Karpas-422 (cell line): ENCODE results near the gene KIRREL3. TPM values are rescaled to one million over a fixed set of nuclear protein-coding genes. Genes with fewer than 3 reads are reported as not detected.

Experiments used
- DNase-seq: peaks from one replicate; pipeline ENCODE4 v3.0.0-alpha.2; 2015
- H2AFZ ChIP-seq: fragments of 200-600 bp; sonication (generic); 2 replicates; pipeline ENCODE4 v1.6.1; 2014; ENCODE audit warnings: antibody characterized with exemption, low read length, mixed read lengths
- H3K27ac ChIP-seq: fragments of 200-600 bp; sonication (generic); 2 replicates; pipeline ENCODE4 v1.5.1; 2014; ENCODE audit warnings: mild to moderate bottlenecking, low read length, moderate library complexity
- H3K27me3 ChIP-seq: fragments of 200-600 bp; sonication (generic); 2 replicates; pipeline ENCODE4 v1.6.1; 2014; ENCODE audit warnings: low read length, mixed read lengths
- H3K36me3 ChIP-seq: fragments of 200-600 bp; sonication (generic); 2 replicates; pipeline ENCODE4 v1.6.1; 2014; ENCODE audit warnings: low read length, mixed read lengths; ENCODE audit not compliant: insufficient read depth
- H3K4me1 ChIP-seq: fragments of 200-600 bp; sonication (generic); 2 replicates; pipeline ENCODE4 v1.6.1; 2014; ENCODE audit warnings: mild to moderate bottlenecking, low read length, mixed read lengths
- H3K4me2 ChIP-seq: fragments of 200-600 bp; sonication (generic); 2 replicates; pipeline ENCODE4 v1.6.1; 2014; ENCODE audit warnings: low read length, low read depth, mild to moderate bottlenecking; ENCODE audit not compliant: poor library complexity, severe bottlenecking
- H3K4me3 ChIP-seq: fragments of 200-600 bp; sonication (generic); 2 replicates; pipeline ENCODE4 v1.5.1; 2014; ENCODE audit warnings: mild to moderate bottlenecking, antibody characterized with exemption, low read length, mixed read lengths
- H3K79me2 ChIP-seq: fragments of 200-600 bp; sonication (generic); 2 replicates; pipeline ENCODE4 v1.6.1; 2014; ENCODE audit warnings: mild to moderate bottlenecking, low read length, mixed read lengths
- H3K9ac ChIP-seq: fragments of 200-600 bp; sonication (generic); 2 replicates; pipeline ENCODE4 v1.6.0; 2014; ENCODE audit warnings: low read length
- H3K9me2 ChIP-seq: fragments of 200-600 bp; sonication (generic), shearing (Covaris generic); replicated peaks from 2 replicates; pipeline ENCODE4 v1.6.0; 2014; ENCODE audit warnings: mild to moderate bottlenecking, low read length, moderate library complexity; ENCODE audit not compliant: insufficient read depth
- H3K9me3 ChIP-seq: fragments of 300-700, 200-600 bp; sonication (generic); 2 replicates; pipeline ENCODE4 v1.6.1; 2014; ENCODE audit warnings: low read length, mixed read lengths
- H4K20me1 ChIP-seq: fragments of 200-600 bp; sonication (generic); 2 replicates; pipeline ENCODE4 v1.6.1; 2014; ENCODE audit warnings: mild to moderate bottlenecking, antibody characterized with exemption, low read length, low read depth; ENCODE audit not compliant: insufficient read depth
- total RNA-seq: library from RNA; depleted of rRNA; stranded (reverse); fragments of >200 nt; shearing (Covaris generic); gene quantifications from 2 replicates; pipeline ENCODE4 v1.2.3, GENCODE V29; 2014; ENCODE audit warnings: low replicate concordance

Gene KIRREL3
- total RNA-seq, 1 experiment from 2014 or later: not detected

DNA sequence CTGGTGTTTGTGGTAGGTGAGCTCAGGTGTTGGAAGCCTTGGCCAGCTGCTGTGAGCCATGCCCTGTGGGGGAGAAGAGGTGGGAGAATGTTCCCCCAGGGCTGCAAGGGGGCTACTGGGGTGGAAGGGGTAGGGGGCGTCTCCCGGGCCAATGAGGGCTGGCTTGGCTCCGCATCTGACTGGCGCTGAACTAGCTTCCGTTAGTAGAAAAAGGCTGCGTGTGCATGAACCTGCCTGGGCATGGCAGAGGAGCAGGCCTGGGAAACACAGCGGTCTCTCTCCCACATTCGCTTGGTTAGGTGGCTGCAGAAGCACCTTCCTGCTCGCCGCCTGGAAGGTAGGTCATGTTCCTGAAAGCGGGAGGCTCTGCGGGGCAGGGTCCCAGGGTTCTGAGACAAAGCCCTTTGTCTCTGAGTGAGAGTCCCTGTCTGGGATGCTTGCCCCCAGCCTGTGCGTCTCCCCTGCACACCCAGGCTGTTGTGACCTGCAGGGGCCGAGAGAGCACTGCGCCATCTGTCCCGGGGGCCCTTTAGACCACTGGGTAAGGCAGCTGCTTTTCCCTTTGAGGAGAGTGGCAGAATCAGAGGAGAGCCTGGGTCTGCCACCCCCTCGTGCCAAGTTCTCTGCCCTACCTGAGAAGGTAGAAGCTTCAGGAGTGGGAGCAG lies 466.3 kb downstream of the KIRREL3 start:
- Histone ChIP-seq H3K9ac (no peak overlapping the region), H3K27me3 (no peaks in the 10 kb centered on the region), H3K4me1 (no peaks in the 10 kb centered on the region), H3K4me3 (no peak overlapping the region), H3K27ac (no peak overlapping the region), H3K9me3 (no peaks in the 10 kb centered on the region), H3K4me2 (no peak overlapping the region), H3K36me3 (no peaks in the 10 kb centered on the region), H3K9me2 (no peaks in the 10 kb centered on the region), H3K79me2 (no peaks in the 10 kb centered on the region), H4K20me1 (no peaks in the 10 kb centered on the region), H2AFZ (no peak overlapping the region)
- no peak for DNase-seq

DNA sequence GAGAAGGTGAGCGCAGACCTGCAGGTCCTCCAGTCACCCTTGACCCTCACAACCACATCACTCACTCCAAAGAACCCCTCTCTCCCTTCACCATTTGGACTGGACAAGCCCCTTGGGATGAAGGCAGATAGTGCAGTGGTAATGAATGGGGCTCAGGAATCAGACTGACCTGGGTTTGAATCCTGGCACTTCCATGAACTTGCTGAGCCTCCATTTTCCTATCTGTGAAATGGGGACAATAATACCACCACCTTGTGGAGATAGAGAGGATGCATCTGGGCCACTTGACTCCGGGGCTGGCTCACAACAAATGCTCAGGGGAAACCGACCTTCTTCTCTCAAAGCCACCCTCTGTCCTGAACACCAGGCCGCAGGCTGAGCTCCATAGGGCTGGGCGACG lies 467.0 kb downstream of the KIRREL3 start:
- Histone ChIP-seq H3K27ac (no peak overlapping the region), H4K20me1 (no peaks in the 10 kb centered on the region), H3K79me2 (no peaks in the 10 kb centered on the region), H3K27me3 (no peaks in the 10 kb centered on the region), H3K4me3 (no peak overlapping the region), H3K9me3 (no peaks in the 10 kb centered on the region), H2AFZ (no peak overlapping the region), H3K4me1 (no peaks in the 10 kb centered on the region), H3K9me2 (no peaks in the 10 kb centered on the region), H3K36me3 (no peaks in the 10 kb centered on the region), H3K9ac (no peak overlapping the region), H3K4me2 (no peak overlapping the region)
- DNase-seq: no peak

DNA sequence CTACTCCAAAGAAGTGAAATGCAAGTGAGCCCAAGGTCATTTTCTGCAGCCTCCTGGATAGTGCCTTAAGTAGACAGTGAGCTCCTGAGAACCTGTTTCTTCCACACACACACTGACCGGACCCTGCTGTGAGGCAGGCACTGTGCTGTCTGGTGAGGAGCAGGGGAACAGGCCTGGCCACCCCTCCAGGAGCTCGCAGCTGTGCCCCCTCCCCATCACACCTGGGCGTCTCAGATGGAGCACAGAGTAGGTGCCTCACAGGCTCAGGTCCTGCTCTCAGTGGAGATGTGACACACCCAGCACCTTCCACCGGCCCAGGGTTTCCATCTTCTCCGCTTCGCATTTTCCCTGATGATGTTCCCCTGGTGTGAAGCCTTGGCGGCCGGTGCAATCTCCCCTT lies 470.2 kb downstream of the KIRREL3 start:
- no peak overlapping the region for H3K4me3 ChIP-seq
- no peak for DNase-seq

DNA sequence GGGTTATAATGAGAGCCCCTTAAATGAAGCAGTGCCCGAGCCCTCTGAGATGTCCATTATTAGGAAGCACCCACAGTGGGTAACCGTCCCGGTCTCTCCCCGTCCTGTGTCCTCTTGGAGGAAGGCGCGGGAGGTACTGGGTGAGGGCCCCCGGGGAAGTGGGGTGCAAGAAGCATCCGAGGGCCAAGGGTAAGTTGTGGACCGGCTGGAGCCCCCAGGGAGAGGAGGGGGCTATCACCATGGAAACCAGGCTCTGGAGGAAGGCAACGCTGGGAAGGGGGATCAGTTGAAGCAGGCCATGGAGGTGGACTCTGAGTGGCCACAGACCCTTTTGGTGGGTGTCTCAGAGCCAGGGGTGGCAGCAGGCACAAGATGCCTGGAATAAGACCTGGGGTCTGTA lies 471.5 kb downstream of the KIRREL3 start:
- H3K9me3 ChIP-seq: no peaks in the 10 kb centered on the region
- H2AFZ ChIP-seq: no peak overlapping the region
- DNase-seq: no peak
- H3K9me2 ChIP-seq: no peaks in the 10 kb centered on the region
- H4K20me1 ChIP-seq: no peaks in the 10 kb centered on the region
- H3K9ac ChIP-seq: no peak overlapping the region
- no peaks in the 10 kb centered on the region for H3K36me3 ChIP-seq
- H3K4me1 ChIP-seq: no peaks in the 10 kb centered on the region
- H3K79me2 ChIP-seq: no peaks in the 10 kb centered on the region
- H3K4me3 ChIP-seq: no peak overlapping the region
- H3K4me2 ChIP-seq: no peak overlapping the region
- no peak overlapping the region for H3K27ac ChIP-seq
- H3K27me3 ChIP-seq: no peaks in the 10 kb centered on the region

More for the DNA sequence above, 470.2 kb downstream of the KIRREL3 start:
- H3K9ac ChIP-seq: no peak overlapping the region
- H3K4me1 ChIP-seq: no peaks in the 10 kb centered on the region
- no peaks in the 10 kb centered on the region for H3K9me3 ChIP-seq
- no peaks in the 10 kb centered on the region for H3K9me2 ChIP-seq
- no peaks in the 10 kb centered on the region for H3K36me3 ChIP-seq
- H3K27ac ChIP-seq: no peak overlapping the region
- no peaks in the 10 kb centered on the region for H4K20me1 ChIP-seq
- no peak overlapping the region for H3K4me2 ChIP-seq
- no peaks in the 10 kb centered on the region for H3K27me3 ChIP-seq
- H3K79me2 ChIP-seq: no peaks in the 10 kb centered on the region
- no peak overlapping the region for H2AFZ ChIP-seq

DNA sequence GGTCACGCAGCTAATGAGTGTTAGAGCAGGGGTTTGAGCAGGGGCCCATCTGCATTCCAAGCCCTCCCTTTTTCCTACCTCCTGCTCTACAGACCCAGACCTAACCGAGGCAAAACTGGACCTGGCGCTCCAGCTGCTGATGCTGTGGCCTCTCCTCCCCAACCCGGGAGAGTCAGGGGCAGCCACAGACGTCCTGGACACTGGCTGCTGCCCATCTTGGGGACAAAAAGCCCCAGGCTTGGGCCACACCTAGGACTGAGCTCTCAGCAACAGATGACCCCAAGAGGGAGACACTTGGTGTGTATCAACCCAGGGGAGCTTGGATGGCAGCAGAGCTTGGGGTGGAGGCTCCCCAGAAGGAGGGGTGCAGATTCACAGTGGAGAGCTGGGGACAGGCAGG lies 472.5 kb downstream of the KIRREL3 start:
- Histone ChIP-seq H3K36me3 (no peaks in the 10 kb centered on the region), H4K20me1 (no peaks in the 10 kb centered on the region), H3K27me3 (no peaks in the 10 kb centered on the region), H3K4me2 (no peak overlapping the region), H3K9me2 (no peaks in the 10 kb centered on the region), H3K27ac (no peak overlapping the region), H3K9ac (no peak overlapping the region), H3K9me3 (no peaks in the 10 kb centered on the region), H3K4me3 (no peak overlapping the region), H2AFZ (no peak overlapping the region), H3K79me2 (no peaks in the 10 kb centered on the region), H3K4me1 (no peaks in the 10 kb centered on the region)
- no peak for DNase-seq

DNA sequence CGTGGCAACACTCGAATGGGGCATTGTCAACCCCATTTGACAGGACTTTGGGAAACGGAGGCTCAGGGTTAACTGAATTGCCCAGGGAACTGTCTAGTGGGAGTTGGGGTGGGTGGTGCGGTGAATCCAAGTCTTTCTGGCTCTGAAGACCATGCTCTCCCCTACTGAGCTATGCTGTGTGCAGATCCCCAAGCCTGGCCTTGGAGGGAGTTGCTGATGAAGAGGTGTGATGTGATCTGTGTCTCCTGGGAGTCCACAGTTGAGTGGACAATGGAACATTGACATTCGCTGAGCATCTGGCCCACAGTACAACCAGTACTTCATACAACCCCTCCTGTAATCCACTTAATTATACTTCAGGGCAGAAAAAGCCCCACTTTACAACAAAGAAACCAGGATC lies 472.9 kb downstream of the KIRREL3 start:
- Histone ChIP-seq H3K27me3 (no peaks in the 10 kb centered on the region), H3K9me3 (no peaks in the 10 kb centered on the region), H2AFZ (no peak overlapping the region), H3K9me2 (no peaks in the 10 kb centered on the region), H3K27ac (no peak overlapping the region), H3K79me2 (no peaks in the 10 kb centered on the region), H3K4me3 (no peak overlapping the region), H3K4me2 (no peak overlapping the region), H3K36me3 (no peaks in the 10 kb centered on the region), H4K20me1 (no peaks in the 10 kb centered on the region), H3K4me1 (no peaks in the 10 kb centered on the region), H3K9ac (no peak overlapping the region)
- no peak for DNase-seq

DNA sequence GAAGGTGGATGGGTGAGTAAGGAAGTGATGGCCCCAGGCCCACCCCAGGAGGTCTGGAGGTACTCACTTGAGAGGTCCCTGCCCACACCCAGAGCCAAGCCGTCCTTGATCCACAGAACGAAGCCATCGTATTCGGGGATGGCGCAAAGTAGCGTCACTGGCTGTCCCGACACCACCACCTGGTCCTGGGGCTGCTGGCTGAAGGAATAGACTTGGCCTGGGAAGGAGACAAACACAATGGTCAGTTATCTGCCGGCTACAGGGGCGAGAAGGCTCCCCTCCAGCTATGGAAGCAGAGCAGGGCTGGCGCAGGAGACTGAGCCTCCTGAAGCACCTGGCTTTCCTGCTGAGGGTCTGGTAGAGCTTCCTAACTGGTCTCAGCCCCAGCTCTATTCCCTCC lies 474.1 kb downstream of the KIRREL3 start:
- H3K4me2 ChIP-seq: no peak overlapping the region
- no peaks in the 10 kb centered on the region for H3K79me2 ChIP-seq
- H4K20me1 ChIP-seq: no peaks in the 10 kb centered on the region
- no peak overlapping the region for H3K4me3 ChIP-seq
- H3K9me3 ChIP-seq: no peaks in the 10 kb centered on the region
- H3K27me3 ChIP-seq: no peaks in the 10 kb centered on the region
- H3K27ac ChIP-seq: no peak overlapping the region
- H3K36me3 ChIP-seq: no peaks in the 10 kb centered on the region
- no peaks in the 10 kb centered on the region for H3K9me2 ChIP-seq
- H2AFZ ChIP-seq: no peak overlapping the region
- DNase-seq: no peak
- no peak overlapping the region for H3K9ac ChIP-seq
- H3K4me1 ChIP-seq: no peaks in the 10 kb centered on the region

DNA sequence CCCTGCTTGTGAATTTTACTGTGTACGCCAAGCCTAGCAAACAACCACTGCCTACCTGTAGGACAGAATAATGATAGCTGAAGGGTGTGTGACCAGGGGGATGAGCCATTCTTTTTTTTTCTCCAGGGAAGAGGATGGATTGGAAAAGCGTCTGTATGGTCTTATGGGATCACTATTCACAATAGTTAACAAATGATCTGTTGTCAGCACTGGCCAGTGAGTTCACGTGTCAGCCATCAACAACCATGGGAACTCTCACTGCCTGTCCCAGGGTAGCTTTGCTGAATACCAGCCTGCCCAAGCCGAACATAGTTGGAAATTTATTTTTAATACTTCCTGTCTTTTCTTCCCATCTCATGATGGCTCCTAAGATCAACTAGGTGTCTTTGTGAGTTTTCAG lies 474.9 kb downstream of the KIRREL3 start:
- no peaks in the 10 kb centered on the region for H3K36me3 ChIP-seq

More for the DNA sequence above, 474.9 kb downstream of the KIRREL3 start:
- Histone ChIP-seq H4K20me1 (no peaks in the 10 kb centered on the region), H2AFZ (no peak overlapping the region), H3K79me2 (no peaks in the 10 kb centered on the region), H3K4me2 (no peak overlapping the region), H3K27me3 (no peaks in the 10 kb centered on the region), H3K4me3 (no peak overlapping the region), H3K27ac (no peak overlapping the region), H3K9me3 (no peaks in the 10 kb centered on the region), H3K9ac (no peak overlapping the region), H3K4me1 (no peaks in the 10 kb centered on the region), H3K9me2 (no peaks in the 10 kb centered on the region)
- no peak for DNase-seq
